ENCODE results near the gene NYNRIN.

- TF ChIP-seq NR2C2 (IDR thresholded peaks at IDR 0.05; ENCODE audit: borderline replicate concordance, control insufficient read depth, insufficient read length, low read depth) (no peak), PRDM15 (CRISPR knock-in tag; IDR thresholded peaks at IDR 0.05) (no peak), CTCF (IDR thresholded peaks at IDR 0.05 in 2 of 3, conservative IDR thresholded peaks at IDR 0.05 in 1 of 3; ENCODE audit: control insufficient read depth in 2 of 3, extremely low read depth in 1 of 3, insufficient read depth in 1 of 3, low read depth in 3 of 3, low read length in 3 of 3) (no peak), CREB1 (IDR thresholded peaks at IDR 0.05; ENCODE audit: low read depth) (no peak)
Observed at GRCh38 chr14:24367514-24368211, 31.1 kb upstream of the NYNRIN start, which contains the start of gene NFATC4.
